ENCODE results near the gene CDC42EP2. TPM values are rescaled to one million over a fixed set of nuclear protein-coding genes. Genes with fewer than 3 reads are reported as not detected.

Gene CDC42EP2
- 10 to 100 TPM in 2 of 4 donors, 1 to 10 TPM in 2; 7.0 to 24.1 (median 11.4) TPM for polyA plus RNA-seq (ENCODE audit: insufficient read length in 4 of 4)

GRCh38 chr11:65314501-65315203, at the start of gene CDC42EP2:
CDC42EP2 (plus strand) TSS chr11:65314866; CDS start chr11:65320899, 6,033 bp downstream.
- no peak for DNase-seq (ENCODE audit: low read depth in 4 of 4, low spot score in 3 of 4)

- DNase-seq (ENCODE audit: low read depth in 4 of 4, low spot score in 3 of 4), result no peak
These were observed 48.5 kb upstream of the CDC42EP2 start for GRCh38 chr11:65266210-65266609.

GRCh38 chr11:65274735-65275682, 39.7 kb upstream of the CDC42EP2 start:
- peak in 2 of 4 donors; percentile 50 to 62 for DNase-seq (ENCODE audit: low read depth in 4 of 4, low spot score in 3 of 4)

- no peak for DNase-seq (ENCODE audit: low read depth in 4 of 4, low spot score in 3 of 4)
These were observed 38.8 kb upstream of the CDC42EP2 start for GRCh38 chr11:65275906-65276305.

- no peak for DNase-seq (ENCODE audit: low read depth in 4 of 4, low spot score in 3 of 4)
These were observed 36.9 kb upstream of the CDC42EP2 start for GRCh38 chr11:65277631-65278277.

GRCh38 chr11:65278356-65278755, 36.3 kb upstream of the CDC42EP2 start:
- DNase-seq (ENCODE audit: low read depth in 4 of 4, low spot score in 3 of 4), result no peak

- no peak for DNase-seq (ENCODE audit: low read depth in 4 of 4, low spot score in 3 of 4)
These were observed 35.4 kb upstream of the CDC42EP2 start for GRCh38 chr11:65279279-65279678.

GRCh38 chr11:65279741-65280440, 34.8 kb upstream of the CDC42EP2 start:
- DNase-seq (ENCODE audit: low read depth in 4 of 4, low spot score in 3 of 4), result no peak

- no peak for DNase-seq (ENCODE audit: low read depth in 4 of 4, low spot score in 3 of 4)
These were observed 34.0 kb upstream of the CDC42EP2 start for GRCh38 chr11:65280646-65281045.

GRCh38 chr11:65286686-65287085, 28.0 kb upstream of the CDC42EP2 start:
- no peak for DNase-seq (ENCODE audit: low read depth in 4 of 4, low spot score in 3 of 4)

- no peak for DNase-seq (ENCODE audit: low read depth in 4 of 4, low spot score in 3 of 4)
These were observed 27.1 kb upstream of the CDC42EP2 start for GRCh38 chr11:65287601-65288000.

- no peak for DNase-seq (ENCODE audit: low read depth in 4 of 4, low spot score in 3 of 4)
These were observed 25.7 kb upstream of the CDC42EP2 start for GRCh38 chr11:65288706-65289536.

GRCh38 chr11:65290448-65291165, 24.1 kb upstream of the CDC42EP2 start:
- DNase-seq (ENCODE audit: low read depth in 4 of 4, low spot score in 3 of 4), result no peak

- no peak for DNase-seq (ENCODE audit: low read depth in 4 of 4, low spot score in 3 of 4)
These were observed 23.1 kb upstream of the CDC42EP2 start for GRCh38 chr11:65291613-65292012.

GRCh38 chr11:65292890-65293289, 21.8 kb upstream of the CDC42EP2 start:
- DNase-seq (ENCODE audit: low read depth in 4 of 4, low spot score in 3 of 4), result no peak

GRCh38 chr11:65293909-65294381, 20.7 kb upstream of the CDC42EP2 start:
- DNase-seq (ENCODE audit: low read depth in 4 of 4, low spot score in 3 of 4), result peak in 1 of 4 donors; percentile 51

GRCh38 chr11:65295001-65295400, 19.7 kb upstream of the CDC42EP2 start:
- DNase-seq (ENCODE audit: low read depth in 4 of 4, low spot score in 3 of 4), result no peak

- no peak for DNase-seq (ENCODE audit: low read depth in 4 of 4, low spot score in 3 of 4)
These were observed 18.9 kb upstream of the CDC42EP2 start for GRCh38 chr11:65295571-65296341.
